Fibroblast of skin of right quadriceps (primary cell): ENCODE measurements around the gene ORM2.
"Not testable (repeated sequence)": the region's sequence is repeated elsewhere in the genome, so short reads cannot be mapped to it uniquely, and the experiment has no call there.

Experiments used
- DNase-seq: peaks from one replicate; pipeline ENCODE4 v3.0.0-alpha.2; 2013

ORM2 gene

DNA sequence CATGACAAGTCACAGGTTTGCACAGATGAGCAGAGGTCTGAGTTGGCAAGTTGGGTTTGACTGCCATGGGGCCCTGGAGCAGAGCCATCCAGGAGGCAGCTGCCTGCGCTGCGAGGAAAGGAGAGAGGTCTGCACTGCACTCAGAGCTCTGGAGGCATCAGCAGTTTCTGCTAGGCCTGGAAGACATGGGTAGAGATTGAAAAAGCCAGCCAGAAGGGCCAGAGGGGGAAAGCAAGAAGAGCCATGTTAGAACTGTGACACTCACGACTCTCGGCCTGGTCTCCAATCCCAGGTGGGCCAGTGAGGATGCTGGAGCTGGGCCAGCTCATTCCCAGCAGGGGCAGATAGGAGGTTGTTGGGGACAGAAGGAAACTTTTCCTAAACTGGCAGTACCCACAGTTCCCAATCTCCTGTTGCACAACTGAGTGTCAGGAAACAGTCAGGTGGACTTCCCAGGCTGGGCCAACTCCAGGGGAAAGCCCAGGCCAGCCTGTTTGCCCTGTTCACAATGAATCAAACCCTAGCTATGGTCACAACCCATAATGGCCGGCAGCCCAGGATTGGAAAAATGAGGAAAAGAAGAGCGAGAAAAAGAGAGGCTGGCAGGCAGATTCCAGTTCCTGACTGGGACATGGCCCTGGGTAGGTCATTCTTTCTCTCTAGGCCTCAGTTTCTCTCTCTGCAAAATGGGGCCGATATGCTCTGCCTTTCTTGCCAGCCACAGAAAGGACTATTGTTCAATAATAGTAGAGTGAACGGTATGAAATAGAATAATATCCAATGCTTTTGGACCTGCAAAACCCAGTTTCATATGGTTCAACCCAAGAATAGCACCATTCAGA, 14.6 kb upstream of the ORM2 start:
- DNase-seq, result no peak

DNA sequence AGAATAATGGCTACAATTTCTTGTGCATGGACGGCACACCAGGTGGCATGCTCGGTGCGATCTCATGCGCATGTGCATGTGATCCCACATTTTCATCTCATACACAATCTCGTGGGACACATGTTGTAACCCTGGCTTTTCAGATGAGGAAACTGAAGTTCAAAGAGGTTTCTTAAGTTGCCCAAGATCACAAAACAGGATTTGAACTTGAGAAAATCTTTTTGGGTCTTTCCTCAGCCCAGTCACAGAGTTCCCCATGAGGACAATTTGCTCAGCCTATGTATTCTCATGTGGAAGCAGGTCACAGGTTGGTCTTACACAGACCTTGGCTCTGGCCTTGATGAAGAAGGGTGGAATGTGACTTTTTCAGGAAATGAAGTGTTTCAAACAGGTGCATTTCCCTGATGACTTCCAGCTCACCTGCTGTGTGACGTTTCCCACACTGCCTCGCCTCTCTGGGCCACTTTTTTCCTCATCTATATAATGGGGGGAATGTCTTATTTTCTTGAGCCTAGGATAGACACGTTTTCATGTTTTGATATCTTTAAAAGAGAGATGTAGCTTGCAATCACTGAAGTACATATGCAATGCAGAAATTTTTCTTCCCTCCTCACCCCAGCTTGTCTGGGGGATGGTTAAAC, 13.8 kb upstream of the ORM2 start:
- DNase-seq, result no peak

DNA sequence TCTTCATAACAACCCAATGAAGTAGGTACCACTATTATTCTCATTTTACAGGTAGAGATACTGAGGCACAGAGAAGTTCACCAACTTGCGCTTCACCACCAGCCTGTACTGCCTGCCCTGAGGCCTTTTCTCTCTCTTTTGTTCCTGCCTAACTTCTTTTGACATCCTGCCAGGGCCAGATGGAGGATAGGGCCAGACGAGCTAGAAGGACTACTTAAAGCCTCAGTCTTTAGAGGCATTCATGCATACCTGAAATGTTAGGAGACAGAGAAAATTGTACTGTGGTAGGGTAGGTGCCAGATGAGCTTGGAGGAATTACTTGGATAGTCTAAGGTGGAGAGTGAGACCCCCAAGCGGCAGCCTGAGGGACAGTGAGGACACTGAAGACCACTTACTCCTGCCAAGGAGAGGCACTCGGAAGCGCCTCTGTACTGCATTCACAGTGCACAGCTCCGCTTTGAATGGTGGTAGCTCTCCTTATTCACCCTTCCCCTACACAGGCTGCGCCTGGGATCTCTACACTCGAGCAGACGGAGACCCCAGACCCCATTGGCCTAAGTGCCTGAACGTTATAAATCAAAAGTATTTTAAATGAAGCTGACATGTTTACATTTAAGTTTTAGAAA, 13.0 kb upstream of the ORM2 start:
- no peak for DNase-seq

DNA sequence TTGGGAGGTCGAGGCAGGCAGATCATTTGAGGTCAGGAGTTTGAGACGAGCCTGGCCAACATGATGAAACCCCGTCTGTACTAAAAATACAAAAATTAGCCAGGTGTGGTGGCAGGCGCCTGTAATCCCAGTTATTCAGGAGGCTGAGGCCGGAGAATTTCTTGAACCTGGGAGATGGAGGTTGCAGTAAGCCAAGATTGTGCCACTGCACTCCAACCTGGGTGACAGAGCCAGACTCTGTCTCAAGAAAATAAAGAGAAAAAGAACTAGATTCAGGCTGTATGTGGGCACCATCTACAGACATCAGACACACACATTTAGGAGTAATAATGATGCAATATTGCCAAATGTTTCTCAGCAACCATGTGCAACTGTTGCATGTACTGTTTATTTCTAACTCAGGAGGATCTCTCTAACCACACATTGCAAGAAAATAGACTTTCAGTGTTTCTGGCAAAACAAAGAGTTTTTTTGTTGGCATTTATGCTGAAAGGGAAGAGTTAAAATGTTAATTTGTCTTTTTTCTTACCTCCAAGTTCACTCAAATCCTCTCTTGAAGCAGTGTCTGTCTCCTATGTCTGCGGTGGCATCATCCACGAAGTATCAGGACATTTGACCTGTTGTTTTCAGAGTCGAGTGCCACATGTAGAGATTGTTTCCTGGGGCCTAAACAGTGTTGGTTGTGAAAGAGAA, 11.9 kb upstream of the ORM2 start:
- DNase-seq, result peak; percentile 87

DNA sequence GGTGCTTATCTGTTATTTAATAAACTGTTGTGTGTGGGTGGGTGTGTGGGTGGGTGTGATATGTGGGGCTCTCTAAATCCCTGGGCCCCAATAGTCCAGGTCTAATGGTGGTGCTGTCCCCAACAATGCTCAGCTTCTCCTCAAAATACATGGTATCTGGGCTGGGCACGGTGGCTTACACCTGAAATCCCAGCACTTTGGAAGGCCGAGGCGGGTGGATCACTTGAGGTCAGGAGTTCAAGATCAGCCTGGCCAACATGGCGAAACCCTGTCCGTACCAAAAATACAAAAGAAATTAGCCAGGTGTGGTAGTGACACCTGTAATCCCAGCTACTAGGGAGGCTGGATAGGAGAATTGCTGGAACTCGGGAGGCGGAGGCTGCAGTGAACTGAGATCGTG, 11.3 kb upstream of the ORM2 start:
- DNase-seq, result no peak

DNA sequence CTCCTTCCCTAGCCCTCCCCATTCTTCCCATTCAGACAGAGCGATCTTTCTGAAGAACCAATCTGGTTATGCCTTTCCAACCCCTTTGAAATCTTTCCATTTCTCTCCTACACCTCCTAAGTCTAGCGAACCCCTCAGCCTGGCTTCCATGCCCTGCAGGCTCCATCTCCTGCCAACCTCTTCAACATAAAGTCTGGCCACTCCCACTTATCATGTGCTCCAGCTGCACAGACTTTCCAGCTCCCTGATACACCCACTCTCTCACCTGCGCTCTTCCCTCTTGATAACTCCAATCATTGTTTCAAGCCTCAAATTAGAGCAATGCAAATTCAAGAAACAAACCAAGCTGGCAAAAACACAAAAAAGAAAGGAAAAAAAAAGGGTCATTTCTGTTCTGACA, 10.5 kb upstream of the ORM2 start:
- DNase-seq, result no peak

DNA sequence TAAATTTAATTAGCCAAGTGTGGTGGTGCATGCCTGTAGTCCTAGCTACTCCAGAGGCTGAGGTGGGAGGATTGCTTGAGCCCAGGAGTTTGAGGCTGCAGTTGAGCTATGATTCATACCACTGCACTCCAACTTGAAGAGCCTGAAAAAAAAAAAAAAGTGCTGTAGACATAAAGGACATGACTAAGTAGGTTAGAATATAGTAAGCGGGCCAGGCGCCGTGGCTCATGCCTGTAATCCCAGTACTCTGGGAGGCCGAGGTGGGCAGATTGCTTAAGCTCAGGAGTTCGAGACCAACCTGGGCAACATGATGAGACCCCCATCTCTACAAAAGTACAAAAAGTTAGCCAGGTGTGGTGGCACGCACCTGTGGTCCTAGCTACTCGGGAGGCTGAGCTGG, 9.0 kb upstream of the ORM2 start:
- peak; percentile 59 for DNase-seq

DNA sequence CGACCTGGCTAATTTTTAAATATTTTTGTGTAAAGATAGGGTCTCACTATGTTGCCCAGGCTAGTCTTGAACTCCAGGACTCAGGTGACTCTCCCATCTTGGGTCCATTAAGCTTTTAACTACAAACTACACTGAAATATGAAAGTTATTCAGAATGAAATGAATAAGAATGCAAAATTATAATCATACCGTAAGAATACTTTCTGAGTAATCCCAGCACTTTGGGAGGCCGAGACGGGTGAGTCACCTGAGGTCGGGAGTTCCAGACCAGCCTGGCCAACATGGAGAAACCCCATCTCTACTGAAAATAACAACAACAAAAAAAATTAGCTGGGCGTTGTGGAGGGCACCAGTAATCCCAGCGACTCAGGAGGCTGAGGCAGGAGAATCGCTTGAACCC, 7.9 kb upstream of the ORM2 start:
- DNase-seq, result peak; percentile 57

DNA sequence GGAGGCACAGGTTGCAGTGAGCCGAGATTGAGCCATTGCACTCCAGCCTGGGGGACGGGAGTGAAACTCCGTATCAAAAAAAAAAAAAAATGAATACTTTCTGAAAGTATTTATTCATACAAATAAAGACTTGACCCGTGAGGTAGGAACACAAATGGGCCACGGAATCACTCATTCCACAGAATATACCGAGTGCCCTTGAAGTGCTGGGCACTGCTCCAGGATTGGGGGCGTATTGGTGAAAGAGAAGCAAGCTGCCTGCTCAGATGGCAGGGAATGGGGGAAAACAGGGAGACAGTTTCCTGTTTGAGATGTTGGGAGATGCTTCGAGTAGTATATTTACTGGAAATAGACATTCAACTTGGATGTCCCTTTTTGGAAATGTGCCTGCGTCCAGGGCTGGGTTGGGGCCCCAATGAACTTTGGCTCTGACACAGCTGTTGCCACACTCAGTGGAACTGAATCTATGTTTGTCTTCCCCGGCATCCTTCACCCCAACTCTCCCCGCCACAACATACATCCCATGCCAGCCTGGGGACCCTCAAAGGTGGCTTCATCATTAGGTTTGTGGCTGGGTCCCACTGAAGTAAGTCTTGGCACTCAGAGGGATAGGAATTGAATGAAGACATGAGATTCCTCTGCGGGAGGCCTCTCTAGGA, 7.4 kb upstream of the ORM2 start:
- peak; percentile 25 for DNase-seq

DNA sequence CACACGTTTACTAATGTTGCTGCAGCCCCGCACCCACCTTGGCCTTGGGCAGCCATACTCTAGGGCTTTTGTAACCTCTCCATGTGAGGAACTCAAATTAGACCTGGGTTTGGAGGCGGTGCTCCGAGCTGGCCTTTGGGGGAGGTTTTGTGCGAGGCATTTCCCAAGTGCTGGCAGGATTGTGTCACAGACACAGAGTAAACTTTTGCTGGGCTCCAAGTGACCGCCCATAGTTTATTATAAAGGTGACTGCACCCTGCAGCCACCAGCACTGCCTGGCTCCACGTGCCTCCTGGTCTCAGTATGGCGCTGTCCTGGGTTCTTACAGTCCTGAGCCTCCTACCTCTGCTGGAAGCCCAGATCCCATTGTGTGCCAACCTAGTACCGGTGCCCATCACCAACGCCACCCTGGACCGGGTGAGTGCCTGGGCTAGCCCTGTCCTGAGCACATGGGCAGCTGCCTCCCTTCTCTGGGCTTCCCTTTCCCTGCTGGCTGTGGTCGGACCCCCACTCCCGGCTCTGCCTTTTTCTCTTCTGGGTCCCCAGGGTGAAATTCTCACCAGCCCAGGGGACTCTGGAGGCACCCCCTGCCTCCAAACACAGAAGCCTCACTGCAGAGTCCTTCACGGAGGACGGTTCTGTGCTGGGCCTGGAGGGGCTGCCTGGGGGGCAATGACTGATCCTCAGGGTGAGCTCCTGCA, 6.7 kb upstream of the ORM2 start, which contains the start of gene ORM1:
ORM1 (plus strand) TSS at position 268 of the 701 bp plus-strand sequence; CDS start at position 304, 36 bp downstream.
- DNase-seq, result not testable (repeated sequence)

DNA sequence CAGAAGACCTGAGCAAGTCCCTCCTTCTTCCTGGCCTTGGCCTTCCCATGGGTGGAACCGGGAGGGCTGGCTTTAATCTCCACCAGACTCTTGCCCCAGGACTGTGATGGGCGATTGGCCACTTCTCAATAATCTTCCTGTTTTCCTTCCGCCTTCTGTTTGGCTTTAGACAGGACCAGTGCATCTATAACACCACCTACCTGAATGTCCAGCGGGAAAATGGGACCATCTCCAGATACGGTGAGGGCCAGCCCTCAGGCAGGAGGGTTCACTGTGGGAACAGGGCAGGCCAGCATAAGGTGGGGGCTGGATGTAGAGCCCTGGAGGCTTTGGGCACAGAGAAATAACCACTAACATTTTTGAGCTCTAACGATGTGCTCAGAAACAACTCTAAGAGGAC, 5.8 kb upstream of the ORM2 start:
- DNase-seq, result not testable (repeated sequence)

DNA sequence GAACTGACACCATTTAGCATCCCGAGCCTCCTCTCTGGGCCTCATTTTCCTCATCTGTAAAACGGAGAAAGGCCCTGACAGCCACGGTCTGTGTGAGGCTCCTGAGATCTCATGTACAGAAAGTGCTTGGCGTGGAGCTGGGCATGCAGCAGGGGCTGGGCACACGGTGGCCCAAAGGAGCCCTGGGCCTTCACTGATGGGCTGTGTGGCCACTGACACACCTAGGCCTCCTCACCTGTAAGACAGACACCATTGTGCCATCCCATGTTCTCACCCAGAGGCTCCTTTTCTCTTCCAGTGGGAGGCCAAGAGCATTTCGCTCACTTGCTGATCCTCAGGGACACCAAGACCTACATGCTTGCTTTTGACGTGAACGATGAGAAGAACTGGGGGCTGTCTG, 5.2 kb upstream of the ORM2 start:
- no peak for DNase-seq

DNA sequence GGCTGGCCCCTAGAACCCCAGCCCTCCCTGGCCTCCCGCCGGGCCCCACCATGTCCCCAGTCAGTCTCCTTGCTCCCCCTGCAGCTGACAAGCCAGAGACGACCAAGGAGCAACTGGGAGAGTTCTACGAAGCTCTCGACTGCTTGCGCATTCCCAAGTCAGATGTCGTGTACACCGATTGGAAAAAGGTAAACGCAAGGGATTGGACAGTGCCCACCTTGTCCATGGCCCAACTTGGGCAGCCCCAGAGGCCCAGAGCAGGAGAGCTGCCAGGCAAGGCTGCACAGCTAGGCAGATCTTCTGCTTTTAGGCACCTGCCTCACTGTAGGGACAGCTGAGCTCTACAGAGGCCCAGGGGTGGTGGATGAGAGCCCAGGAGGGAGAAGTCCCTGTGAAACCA, 4.7 kb upstream of the ORM2 start:
- DNase-seq, result not testable (repeated sequence)

DNA sequence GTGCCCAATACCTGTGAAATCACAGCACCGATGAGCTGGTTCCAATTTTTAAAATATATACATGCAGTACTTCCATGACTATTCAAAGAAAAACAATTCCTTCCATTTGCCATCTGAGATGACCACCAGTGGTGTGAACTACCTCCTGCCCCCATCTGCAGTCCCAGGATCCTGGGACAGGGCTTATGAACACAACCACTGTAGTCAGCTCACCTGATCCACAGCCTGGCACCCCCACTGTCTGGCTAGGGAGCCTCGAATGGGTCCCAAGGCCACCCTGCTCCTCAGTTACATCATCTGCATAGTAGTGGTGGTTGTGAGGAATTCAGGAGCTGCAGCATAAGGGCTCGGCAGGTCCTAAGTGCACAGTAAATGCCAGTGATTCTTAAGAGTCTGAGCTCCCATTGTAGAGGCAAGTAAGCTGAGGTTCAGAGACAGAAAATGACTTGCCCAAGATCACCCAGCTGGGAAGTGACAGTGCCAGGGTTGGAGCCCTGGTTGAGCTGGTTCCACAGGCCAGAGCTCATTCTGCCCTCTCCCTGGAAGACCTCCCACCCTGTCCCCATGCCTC, 3.9 kb upstream of the ORM2 start:
- DNase-seq, result not testable (repeated sequence)

DNA sequence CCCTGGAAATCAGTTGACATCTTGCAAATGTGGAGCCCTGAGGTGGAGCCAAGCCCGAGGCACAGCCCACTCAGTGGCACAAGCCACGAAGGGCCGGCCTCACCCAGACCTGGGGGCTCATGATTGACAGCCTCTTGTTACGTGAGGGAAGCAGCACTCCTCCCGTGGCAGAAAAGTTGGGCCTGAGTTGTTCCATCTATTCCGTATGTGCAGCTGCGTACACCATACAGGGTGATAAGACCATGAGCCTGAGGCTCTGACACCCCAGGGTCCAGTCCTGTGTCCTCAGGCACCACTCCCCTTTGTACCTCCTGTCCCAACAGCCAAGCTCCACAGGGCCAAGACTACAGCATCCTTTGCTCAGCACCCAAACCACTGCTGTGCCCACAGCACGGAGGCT, 1.9 kb upstream of the ORM2 start:
- no peak for DNase-seq

DNA sequence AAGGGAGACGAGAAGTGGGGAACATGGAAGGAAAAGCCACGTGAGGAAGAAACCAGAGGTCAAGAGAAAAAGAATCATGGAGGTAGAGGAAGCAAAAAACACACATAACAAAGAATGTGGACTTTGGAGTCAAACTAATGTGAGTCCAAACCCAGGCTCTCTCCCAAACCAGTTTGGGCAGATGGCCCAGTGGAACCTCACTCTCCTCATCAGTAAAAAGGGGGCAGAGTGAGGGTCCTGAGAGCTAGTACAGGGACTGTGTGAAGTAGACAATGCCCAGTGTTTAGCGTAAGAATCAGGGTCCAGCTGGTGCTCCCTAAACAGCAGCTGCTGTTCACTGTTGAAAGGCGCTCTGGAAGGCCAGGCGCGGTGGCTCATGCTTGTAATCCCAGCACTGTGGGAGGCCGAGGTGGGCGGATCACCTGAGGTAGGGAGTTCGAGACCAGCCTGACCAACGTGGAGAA, 1.3 kb upstream of the ORM2 start:
- not testable (repeated sequence) for DNase-seq

DNA sequence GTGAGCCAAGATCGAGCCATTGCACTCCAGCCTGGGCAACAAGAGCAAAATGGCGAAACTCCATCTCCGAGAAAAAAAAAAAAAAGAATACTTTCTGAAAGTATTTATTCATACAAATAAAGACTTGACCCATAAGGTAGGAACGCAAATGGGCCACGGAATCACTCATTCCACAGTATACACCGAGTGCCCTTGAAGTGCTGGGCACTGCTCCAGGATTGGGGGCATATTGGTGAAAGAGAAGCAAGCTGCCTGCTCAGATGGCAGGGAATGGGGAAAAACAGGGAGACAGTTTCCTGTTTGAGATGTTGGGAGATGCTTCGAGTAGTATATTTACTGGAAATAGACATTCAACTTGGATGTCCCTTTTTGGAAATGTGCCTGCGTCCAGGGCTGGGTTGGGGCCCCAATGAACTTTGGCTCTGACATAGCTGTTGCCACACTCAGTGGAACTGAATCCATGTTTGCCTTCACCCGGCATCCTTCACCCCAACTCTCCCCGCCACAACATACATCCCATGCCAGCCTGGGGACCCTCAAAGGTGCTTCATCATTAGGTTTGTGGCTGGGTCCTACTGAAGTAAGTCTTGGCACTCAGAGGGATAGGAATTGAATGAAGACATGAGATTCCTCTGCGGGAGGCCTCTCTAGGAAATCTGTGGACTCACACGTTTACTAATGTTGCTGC, 588 bp upstream of the ORM2 start:
- not testable (repeated sequence) for DNase-seq

DNA sequence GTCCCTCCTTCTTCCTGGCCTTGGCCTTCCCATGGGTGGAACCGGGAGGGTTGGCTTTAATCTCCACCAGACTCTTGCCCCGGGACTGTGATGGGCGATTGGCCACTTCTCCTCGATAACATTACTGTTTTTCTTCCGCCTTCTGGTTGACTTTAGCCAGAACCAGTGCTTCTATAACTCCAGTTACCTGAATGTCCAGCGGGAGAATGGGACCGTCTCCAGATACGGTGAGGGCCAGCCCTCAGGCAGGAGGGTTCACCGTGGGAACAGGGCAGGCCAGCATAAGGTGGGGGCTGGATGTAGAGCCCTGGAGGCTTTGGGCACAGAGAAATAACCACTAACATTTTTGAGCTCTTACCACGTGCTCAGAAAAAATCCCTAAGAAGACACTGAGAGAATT, 967 bp downstream of the ORM2 start:
- no peak for DNase-seq

DNA sequence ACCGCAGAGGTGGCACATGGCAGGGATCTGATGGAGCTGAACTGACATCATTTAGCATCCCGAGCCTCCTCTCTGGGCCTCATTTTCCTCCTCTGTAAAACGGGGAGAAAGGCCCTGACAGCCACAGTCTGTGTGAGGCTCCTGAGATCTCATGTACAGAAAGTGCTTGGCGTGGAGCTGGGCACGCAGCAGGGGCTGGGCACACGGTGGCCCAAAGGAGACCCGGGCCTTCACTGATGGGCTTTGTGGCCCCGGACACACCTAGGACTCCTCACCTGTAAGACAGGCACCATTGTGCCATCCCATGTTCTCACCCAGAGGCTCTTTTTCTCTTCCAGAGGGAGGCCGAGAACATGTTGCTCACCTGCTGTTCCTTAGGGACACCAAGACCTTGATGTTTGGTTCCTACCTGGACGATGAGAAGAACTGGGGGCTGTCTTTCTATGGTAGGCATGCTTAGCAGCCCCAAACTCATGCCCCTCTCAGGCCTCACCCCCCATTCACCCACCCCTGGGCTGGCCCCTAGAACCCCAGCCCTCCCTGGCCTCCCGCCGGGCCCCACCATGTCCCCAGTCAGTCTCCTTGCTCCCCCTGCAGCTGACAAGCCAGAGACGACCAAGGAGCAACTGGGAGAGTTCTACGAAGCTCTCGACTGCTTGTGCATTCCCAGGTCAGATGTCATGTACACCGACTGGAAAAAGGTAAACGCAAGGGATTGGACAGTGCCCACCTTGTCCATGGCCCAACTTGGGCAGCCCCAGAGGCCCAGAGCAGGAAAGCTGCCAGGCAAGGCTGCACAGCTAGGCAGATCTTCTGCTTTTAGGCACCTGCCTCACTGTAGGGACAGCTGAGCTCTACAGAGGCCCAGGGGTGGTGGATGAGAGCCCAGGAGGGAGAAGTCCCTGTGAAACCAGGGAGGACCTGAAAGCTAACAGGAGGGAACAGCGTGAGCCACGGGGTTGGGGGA, 1.8 kb downstream of the ORM2 start:
- not testable (repeated sequence) for DNase-seq
